Smooth muscle cell of the brain vasculature (primary cell): ENCODE data around the gene SMOC2.
"Not testable (repeated sequence)": the region's sequence is repeated elsewhere in the genome, so short reads cannot be mapped to it uniquely, and the experiment has no call there.

Experiments
- DNase-seq: peaks from one replicate; pipeline ENCODE4 v3.0.0-alpha.2; 2012; ENCODE audit warnings: low read depth, low spot score

The SMOC2 gene

GRCh38 chr6:168573276-168573835 lies 132.4 kb downstream of the SMOC2 start:
- not testable (repeated sequence) for DNase-seq

- no peak for DNase-seq
These were observed 133.2 kb downstream of the SMOC2 start for GRCh38 chr6:168574075-168574698.

- no peak for DNase-seq
These were observed 133.8 kb downstream of the SMOC2 start for GRCh38 chr6:168574699-168575195.

- DNase-seq: no peak
These were observed 134.5 kb downstream of the SMOC2 start for GRCh38 chr6:168575346-168576098.

- no peak for DNase-seq
These were observed 135.4 kb downstream of the SMOC2 start for GRCh38 chr6:168576388-168576787.

GRCh38 chr6:168577496-168577895 lies 136.5 kb downstream of the SMOC2 start:
- DNase-seq: no peak

- DNase-seq: no peak
These were observed 137.1 kb downstream of the SMOC2 start for GRCh38 chr6:168578036-168578435.

DNA sequence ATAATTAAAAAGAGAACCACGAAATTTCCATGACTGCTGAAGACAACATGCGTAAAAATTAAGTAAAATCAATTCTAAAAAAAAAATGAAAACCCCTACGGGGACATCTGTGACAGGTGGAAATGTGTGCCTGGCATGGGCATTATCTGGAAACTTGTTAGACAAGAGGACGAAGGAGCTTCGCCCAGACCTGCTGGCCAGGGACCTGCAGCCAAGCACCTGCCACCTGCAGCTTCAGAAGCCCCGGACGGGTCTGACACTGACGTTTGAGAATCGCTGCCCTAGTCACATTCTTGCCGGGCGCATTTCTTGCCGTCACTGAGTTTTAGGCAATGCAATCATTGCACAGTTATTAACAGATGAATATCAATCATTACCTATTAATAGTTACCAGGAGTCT lies 140.3 kb downstream of the SMOC2 start:
- no peak for DNase-seq

DNA sequence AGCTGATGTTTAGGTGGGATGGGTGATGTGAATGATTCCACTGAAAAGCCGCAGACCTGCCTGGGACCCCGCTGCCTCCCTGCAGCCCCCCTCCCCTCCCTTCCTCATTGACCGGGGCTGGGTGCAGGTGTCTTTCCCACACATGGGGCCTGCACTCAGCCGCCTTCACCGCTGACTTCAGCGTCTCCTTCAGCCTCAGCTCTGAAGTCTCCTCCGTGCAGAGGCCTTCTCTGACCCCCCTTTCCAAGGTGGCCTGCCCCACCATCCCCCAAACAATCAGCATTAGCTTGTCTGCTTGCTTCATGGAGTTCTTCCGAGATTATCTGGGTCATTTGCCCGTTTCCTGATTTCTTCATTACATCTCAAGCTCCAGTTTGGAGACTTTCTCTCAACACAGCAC lies 140.7 kb downstream of the SMOC2 start:
- DNase-seq: no peak

DNA sequence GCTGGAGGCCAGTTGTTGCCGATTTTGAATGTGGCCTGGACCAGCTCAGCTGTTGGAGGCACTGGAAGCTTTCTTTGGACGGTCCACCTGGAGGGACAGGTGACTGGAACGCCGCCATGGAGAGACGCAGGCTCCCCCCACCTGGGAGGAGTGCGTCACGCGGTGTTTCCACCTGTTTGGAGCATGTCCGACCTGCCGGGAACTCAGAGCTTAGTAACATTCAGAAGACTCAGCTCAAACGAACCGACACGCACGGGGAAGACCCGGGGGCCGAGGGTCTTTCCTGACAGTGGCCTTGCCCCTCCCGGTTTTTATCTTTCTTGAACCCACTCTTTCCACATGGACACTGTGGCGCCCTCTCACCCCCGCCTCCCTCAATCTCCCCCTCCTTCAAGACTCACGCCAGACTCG lies 141.6 kb downstream of the SMOC2 start:
- no peak for DNase-seq

DNA sequence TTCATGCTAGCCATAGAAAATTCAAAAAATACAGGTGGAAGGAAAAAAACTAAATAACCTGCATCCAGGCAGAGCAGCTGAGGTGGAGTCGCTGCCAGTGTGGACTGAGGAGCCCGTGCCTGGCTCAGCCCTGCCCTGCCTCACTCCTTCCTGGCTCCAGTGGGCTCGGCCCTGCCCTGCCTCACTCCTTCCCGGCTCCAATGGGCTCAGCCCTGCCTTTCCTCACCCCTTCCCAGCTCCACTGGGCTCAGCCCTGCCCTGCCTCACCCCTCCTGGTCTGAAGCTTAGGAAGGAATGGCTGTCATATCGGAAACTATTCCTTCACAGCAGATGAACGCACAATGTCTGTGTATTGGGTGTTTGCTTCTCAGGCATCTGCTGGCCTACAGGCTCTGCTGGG lies 142.1 kb downstream of the SMOC2 start:
- no peak for DNase-seq

GRCh38 chr6:168583821-168584220 lies 142.8 kb downstream of the SMOC2 start:
- DNase-seq: no peak

DNA sequence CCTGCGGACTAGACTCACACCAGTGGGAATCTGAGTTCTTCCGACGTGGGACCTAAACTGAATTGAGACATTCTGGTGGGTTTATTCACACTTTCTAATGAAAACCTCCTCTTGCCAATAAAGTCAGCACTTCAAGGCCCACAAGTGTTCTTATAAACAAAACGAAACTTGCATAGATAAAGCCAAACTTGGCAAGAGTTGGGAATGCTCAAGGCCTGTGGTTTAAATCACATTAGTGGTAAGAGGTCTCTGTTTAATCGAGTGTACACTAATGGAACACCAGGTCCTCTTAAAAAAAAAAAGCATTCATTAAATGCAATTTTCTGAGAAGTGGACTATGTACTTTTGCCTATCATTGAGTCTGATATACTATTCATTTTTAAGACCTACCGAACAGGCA lies 143.3 kb downstream of the SMOC2 start:
- DNase-seq: no peak

DNA sequence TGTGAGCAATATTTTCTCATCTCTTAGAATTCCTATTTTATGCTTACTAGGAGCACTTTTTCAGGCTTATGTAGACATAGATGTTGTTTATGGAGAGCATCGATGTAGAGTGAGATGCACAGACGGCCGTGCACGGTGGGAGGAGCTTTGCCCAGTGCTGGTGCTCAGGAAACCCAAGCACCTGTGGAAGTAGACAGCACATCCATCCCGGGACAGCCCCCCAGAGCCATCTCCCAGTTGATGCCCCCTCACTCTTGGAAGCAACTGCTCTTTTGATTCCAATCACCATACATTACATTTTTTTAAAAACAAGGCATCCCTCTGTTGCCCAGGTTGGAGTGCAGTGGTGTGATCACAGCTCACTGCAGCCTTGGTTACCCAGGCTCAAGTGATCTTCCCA lies 143.7 kb downstream of the SMOC2 start:
- no peak for DNase-seq

GRCh38 chr6:168585441-168585840 lies 144.5 kb downstream of the SMOC2 start:
- DNase-seq: no peak

- no peak for DNase-seq
These were observed 148.3 kb downstream of the SMOC2 start for GRCh38 chr6:168589275-168589674.

GRCh38 chr6:168590406-168590805 lies 149.4 kb downstream of the SMOC2 start:
- no peak for DNase-seq

DNA sequence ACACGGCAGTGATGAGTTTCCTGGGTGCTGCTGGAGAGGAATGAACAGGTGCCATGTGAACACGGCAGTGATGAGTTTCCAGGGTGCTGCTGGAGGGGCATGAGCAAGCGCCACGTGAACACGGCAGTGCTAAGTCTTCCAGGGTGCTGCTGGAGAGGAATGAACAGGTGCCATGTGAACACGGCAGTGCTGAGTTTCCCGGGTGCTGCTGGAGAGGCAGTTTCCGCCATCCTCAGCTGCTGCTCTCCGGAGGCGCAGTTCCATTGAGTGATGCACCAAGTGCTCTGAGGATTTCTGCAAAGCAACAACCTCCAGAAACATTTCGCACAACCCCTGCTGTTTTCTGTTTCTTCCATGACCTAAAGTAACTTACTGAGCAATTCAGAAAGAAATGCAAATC lies 155.4 kb downstream of the SMOC2 start:
- DNase-seq: no peak

DNA sequence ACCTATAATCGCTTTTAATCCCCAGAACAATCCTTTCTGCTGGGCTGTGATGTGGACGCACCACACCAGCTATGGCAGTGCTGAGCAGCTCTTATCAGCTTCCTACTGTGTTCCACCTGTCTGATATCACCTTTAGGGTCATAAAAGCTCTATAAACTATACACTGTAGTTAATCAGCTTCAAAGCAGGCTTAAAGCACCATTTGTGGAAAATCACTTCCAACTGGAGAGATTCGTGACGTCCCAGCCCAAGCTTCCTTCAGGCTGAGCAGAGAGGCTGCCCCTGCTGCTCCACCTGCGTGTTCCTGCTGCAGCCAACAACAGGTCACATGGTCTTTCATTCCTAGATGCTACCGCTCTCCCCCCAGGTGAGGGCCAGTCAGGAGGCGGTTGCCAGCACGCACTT lies 156.5 kb downstream of the SMOC2 start:
- DNase-seq: no peak

DNA sequence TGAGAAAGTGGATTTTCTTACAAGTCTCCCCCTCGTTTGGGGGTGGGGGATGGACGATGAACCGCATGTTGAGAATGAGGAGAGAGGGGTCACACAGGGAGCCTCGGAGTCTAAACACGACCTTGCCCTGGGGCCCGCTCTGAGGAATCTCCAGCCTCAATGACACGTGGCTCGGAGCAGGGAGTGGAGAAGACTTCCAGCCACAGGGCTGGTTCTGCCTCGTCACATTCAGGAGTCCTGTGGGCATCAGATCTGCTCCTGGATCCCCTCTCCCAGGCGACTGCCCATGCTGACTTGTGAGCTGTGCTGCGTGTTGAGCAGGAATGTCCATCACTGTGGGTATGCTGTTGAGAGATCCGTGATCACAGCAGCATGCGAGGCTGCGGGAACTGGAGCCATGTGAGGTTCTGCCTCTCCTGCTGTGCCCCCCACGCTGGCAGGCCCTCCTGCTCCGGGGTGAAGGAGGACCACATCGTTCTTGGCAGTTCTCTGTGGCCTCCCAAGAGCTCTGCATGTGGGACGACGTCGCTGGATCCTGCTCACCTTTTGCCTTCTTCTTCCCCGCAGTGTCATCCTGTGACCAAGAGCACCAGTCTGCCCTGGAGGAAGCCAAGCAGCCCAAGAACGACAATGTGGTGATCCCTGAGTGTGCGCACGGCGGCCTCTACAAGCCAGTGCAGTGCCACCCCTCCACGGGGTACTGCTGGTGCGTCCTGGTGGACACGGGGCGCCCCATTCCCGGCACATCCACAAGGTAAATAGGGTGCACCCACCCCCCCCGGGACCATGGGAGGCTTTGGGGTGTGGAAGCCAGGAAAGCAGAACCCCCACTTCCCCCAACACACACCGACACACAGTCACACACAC lies 157.5 kb downstream of the SMOC2 start:
- no peak for DNase-seq

- DNase-seq: no peak
These were observed 158.1 kb downstream of the SMOC2 start for GRCh38 chr6:168599118-168599494.

GRCh38 chr6:168599769-168600330 lies 158.9 kb downstream of the SMOC2 start:
- DNase-seq: no peak
